MM.1S (cell line): ENCODE results near the gene GAB2.

Experiments used
- DNase-seq: peaks from one replicate; pipeline ENCODE4 v3.0.0-alpha.2; 2015
- H2AFZ ChIP-seq: fragments of 300-600 bp; sonication (generic); 2 replicates; pipeline ENCODE4 v1.6.0; 2016; ENCODE audit warnings: antibody characterized with exemption, low read length
- H3F3A ChIP-seq: fragments of 300-600 bp; sonication (generic); 2 replicates; pipeline ENCODE4 v1.6.1; 2016; ENCODE audit warnings: mild to moderate bottlenecking, antibody characterized with exemption, low read length, moderate library complexity, mixed read lengths; ENCODE audit not compliant: insufficient read depth
- H3K27ac ChIP-seq: fragments of 300-600 bp; sonication (generic); 2 replicates; pipeline ENCODE4 v1.5.1; 2016; ENCODE audit warnings: mild to moderate bottlenecking, low read length
- H3K27me3 ChIP-seq: fragments of 300-600 bp; sonication (generic); replicated peaks from 2 replicates; pipeline ENCODE4 v1.6.0; 2016; ENCODE audit warnings: low read length; ENCODE audit not compliant: insufficient read depth
- H3K36me3 ChIP-seq: fragments of 300-600 bp; sonication (generic); replicated peaks from 2 replicates; pipeline ENCODE4 v1.6.1; 2016; ENCODE audit warnings: mild to moderate bottlenecking, low read length, mixed read lengths; ENCODE audit not compliant: insufficient read depth
- H3K4me1 ChIP-seq: fragments of 300-600 bp; sonication (generic); 2 replicates; pipeline ENCODE4 v1.6.1; 2016; ENCODE audit warnings: low read length, mixed read lengths
- H3K4me2 ChIP-seq: fragments of 300-600 bp; sonication (generic); 2 replicates; pipeline ENCODE4 v1.6.0; 2016; ENCODE audit warnings: low read depth, low read length
- H3K4me3 ChIP-seq: fragments of 300-600 bp; sonication (generic); 2 replicates; pipeline ENCODE4 v1.5.1; 2016; ENCODE audit warnings: low read length, mixed read lengths
- H3K79me2 ChIP-seq: fragments of 300-600 bp; sonication (generic); 2 replicates; pipeline ENCODE4 v1.6.1; 2016; ENCODE audit warnings: mixed run types, low read length, mixed read lengths
- H3K9ac ChIP-seq: fragments of 300-600 bp; sonication (generic); 2 replicates; pipeline ENCODE4 v1.6.1; 2016; ENCODE audit warnings: low read length, mixed read lengths
- H3K9me2 ChIP-seq: fragments of 300-600 bp; sonication (generic); replicated peaks from 2 replicates; pipeline ENCODE4 v1.6.1; 2016; ENCODE audit warnings: mild to moderate bottlenecking, low read length, mixed read lengths; ENCODE audit not compliant: insufficient read depth
- H3K9me3 ChIP-seq: fragments of 300-600 bp; sonication (generic); replicated peaks from 2 replicates; pipeline ENCODE4 v1.6.1; 2016; ENCODE audit warnings: mild to moderate bottlenecking, low read length, mixed read lengths; ENCODE audit not compliant: insufficient read depth
- H4K20me1 ChIP-seq: fragments of 300-600 bp; sonication (generic); 2 replicates; pipeline ENCODE4 v1.6.1; 2016; ENCODE audit warnings: mild to moderate bottlenecking, low read length, moderate library complexity, mixed read lengths; ENCODE audit not compliant: insufficient read depth
- CTCF ChIP-seq: fragments of 300-600 bp; sonication (generic); IDR thresholded peaks from 2 replicates; pipeline ENCODE4 v1.5.1; 2016; ENCODE audit warnings: antibody characterized with exemption, low read length, mixed read lengths
- EZH2 ChIP-seq: fragments of 300-600 bp; sonication (generic); optimal IDR thresholded peaks from 2 replicates; pipeline ENCODE3; 2017; ENCODE audit warnings: low read depth, mild to moderate bottlenecking, antibody characterized with exemption, low read length, mixed read lengths
- EZH2phosphoT487 ChIP-seq: fragments of 300-600 bp; sonication (generic); IDR thresholded peaks from 2 replicates; pipeline ENCODE4 v1.6.1; 2018; ENCODE audit warnings: antibody characterized with exemption, low read length

The GAB2 gene

GRCh38 chr11:78419327-78419726 is 1.7 kb upstream of the GAB2 start:
- no peaks in the 10 kb centered on the region for H3K9me2 ChIP-seq
- H3K4me2 ChIP-seq, result no peak overlapping the region
- no peaks in the 10 kb centered on the region for H3K36me3 ChIP-seq
- peaks cover 13% of the 10 kb centered on the region for H3K4me1 ChIP-seq
- peaks cover 27% of the 10 kb centered on the region; the same call in 1 of the 2 replicates for H3F3A ChIP-seq
- no peak overlapping the region for H3K9ac ChIP-seq
- no peak for DNase-seq
- H3K4me3 ChIP-seq, result no peak overlapping the region
- TF ChIP-seq CTCF, result no peak
- no peak for TF ChIP-seq EZH2
- no peak for TF ChIP-seq EZH2phosphoT487
- H3K27me3 ChIP-seq, result 0 out of 2 replicates have a peak, but pooled peaks cover 6% of the 10 kb centered on the region
- no peak overlapping the region for H2AFZ ChIP-seq
- peaks cover 5% of the 10 kb centered on the region; the same call in 1 of the 2 replicates for H3K79me2 ChIP-seq
- no peaks in the 10 kb centered on the region for H3K9me3 ChIP-seq
- no peak overlapping the region for H3K27ac ChIP-seq
- H4K20me1 ChIP-seq, result no peaks in the 10 kb centered on the region

- TF ChIP-seq EZH2 (no peak), EZH2phosphoT487 (no peak), CTCF (no peak)
- peaks cover 26% of the 10 kb centered on the region; the same call in 1 of the 2 replicates for H3F3A ChIP-seq
- H3K9me3 ChIP-seq, result no peaks in the 10 kb centered on the region
- no peak overlapping the region for H3K9ac ChIP-seq
- no peak overlapping the region for H2AFZ ChIP-seq
- H3K4me2 ChIP-seq, result peak overlapping the region; percentile 81
- no peaks in the 10 kb centered on the region for H3K9me2 ChIP-seq
- H3K27me3 ChIP-seq, result 0 out of 2 replicates have a peak, but pooled peaks cover 6% of the 10 kb centered on the region
- H3K27ac ChIP-seq, result no peak overlapping the region; the same call in 1 of the 2 replicates
- H3K4me3 ChIP-seq, result peak overlapping the region; percentile 62; the same call in 1 of the 2 replicates
- no peaks in the 10 kb centered on the region for H3K36me3 ChIP-seq
- H3K79me2 ChIP-seq, result peaks cover 5% of the 10 kb centered on the region; the same call in 1 of the 2 replicates
- peaks cover 8% of the 10 kb centered on the region; the same call in 1 of the 2 replicates for H3K4me1 ChIP-seq
- no peaks in the 10 kb centered on the region for H4K20me1 ChIP-seq
- DNase-seq, result no peak
Observed at GRCh38 chr11:78418584-78419211, 1.1 kb upstream of the GAB2 start.

- Histone ChIP-seq H4K20me1 (no peaks in the 10 kb centered on the region), H3K9ac (peak overlapping the region; percentile 63; the same call in 1 of the 2 replicates), H3F3A (peaks cover 26% of the 10 kb centered on the region; the same call in 1 of the 2 replicates), H3K79me2 (peaks cover 5% of the 10 kb centered on the region; the same call in 1 of the 2 replicates), H2AFZ (peak overlapping the region; percentile 57; the same call in 1 of the 2 replicates), H3K36me3 (no peaks in the 10 kb centered on the region), H3K27me3 (0 out of 2 replicates have a peak, but pooled peaks cover 6% of the 10 kb centered on the region), H3K4me1 (peaks cover 8% of the 10 kb centered on the region; the same call in 1 of the 2 replicates), H3K4me3 (peak overlapping the region; percentile 62), H3K4me2 (peak overlapping the region; percentile 81), H3K9me3 (no peaks in the 10 kb centered on the region), H3K27ac (peak overlapping the region; percentile 13; the same call in 1 of the 2 replicates), H3K9me2 (no peaks in the 10 kb centered on the region)
- DNase-seq, result peak; percentile 84
- TF ChIP-seq EZH2phosphoT487, result no peak
- no peak for TF ChIP-seq CTCF
- no peak for TF ChIP-seq EZH2
Observed at GRCh38 chr11:78417888-78418583, 416 bp upstream of the GAB2 start.
